Dendritic cell treated with granulocyte-macrophage colony-stimulating factor and Interleukin-4, amounts not matched to agents 40 ng/mL and 50 ng/mL, for 4 days (primary cell): ENCODE data around the gene EEF1AKMT2.
"Not testable (repeated sequence)": the region's sequence is repeated elsewhere in the genome, so short reads cannot be mapped to it uniquely, and the experiment has no call there.

ENCODE experiments used
- H3K27ac Mint-ChIP-seq: one replicate; pipeline ENCODE4 v1.8.0; 2022; ENCODE audit warnings: mild to moderate bottlenecking, mixed read lengths
- H3K27me3 Mint-ChIP-seq: one replicate; pipeline ENCODE4 v1.8.0; 2022; ENCODE audit warnings: mild to moderate bottlenecking, mixed read lengths
- H3K36me3 Mint-ChIP-seq: one replicate; pipeline ENCODE4 v1.8.0; 2022; ENCODE audit warnings: low read depth, mixed read lengths
- H3K4me1 Mint-ChIP-seq: one replicate; pipeline ENCODE4 v1.8.0; 2022; ENCODE audit warnings: low read depth, mixed read lengths
- H3K4me3 Mint-ChIP-seq: one replicate; pipeline ENCODE4 v1.8.0; 2022; ENCODE audit warnings: mild to moderate bottlenecking, moderate library complexity, mixed read lengths
- H3K9me3 Mint-ChIP-seq: one replicate; pipeline ENCODE4 v1.8.0; 2022; ENCODE audit warnings: mixed read lengths
- intact Hi-C: fragments of 100-400 bp; cut with micrococcal nuclease; formaldehyde crosslinking; loops from one replicate; pipeline ENCODE4 v1.15.0; 2022

The EEF1AKMT2 gene

DNA sequence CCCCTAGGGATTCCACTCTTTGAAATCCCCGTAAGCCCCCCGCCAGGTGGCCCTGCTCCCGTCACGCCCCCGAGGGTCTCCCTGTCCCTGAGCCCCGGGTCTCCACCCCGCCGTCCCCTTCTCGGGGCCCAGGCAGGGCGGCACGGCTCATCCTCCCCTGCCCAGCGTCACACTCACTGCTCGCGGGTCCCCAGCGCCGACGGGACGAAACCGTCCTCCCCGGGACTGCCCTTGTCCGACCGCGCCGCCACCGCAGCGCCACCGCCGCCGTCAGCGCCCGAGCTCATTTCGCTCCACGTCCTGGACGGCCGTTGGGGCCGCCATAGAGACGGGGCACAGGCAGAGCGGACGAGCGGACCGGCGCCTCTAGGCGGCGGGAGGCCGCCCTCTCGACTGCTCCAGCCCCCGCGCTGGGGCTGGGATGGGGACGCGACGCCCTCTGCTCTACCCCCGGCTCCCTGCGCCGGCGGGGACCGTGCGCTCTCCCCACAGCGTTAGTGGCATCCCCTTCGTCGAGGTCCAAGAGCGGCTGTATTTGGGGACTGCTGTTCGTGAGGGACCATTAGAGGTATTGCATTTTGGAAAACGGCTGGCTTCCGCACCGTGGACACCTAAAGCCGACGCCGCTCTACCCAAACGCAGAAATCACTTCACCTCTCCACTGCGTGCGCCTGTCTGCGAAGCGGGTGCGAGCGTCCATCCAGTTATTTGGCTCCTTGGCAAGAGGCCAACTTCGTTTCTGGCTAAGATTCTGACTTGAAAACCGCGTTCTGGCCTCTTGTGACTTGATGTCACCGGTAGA is at the start of gene EEF1AKMT2:
Gene EEF1AKMT2, minus strand, starts transcription at position 341 of the 802 bp plus-strand sequence. Its CDS starts 54 bp downstream, at position 287.
- Mint-ChIP-seq H3K27ac (peak within 1 kb of the TSS; percentile 98), H3K9me3 (no peaks in the 10 kb centered on the region)

DNA sequence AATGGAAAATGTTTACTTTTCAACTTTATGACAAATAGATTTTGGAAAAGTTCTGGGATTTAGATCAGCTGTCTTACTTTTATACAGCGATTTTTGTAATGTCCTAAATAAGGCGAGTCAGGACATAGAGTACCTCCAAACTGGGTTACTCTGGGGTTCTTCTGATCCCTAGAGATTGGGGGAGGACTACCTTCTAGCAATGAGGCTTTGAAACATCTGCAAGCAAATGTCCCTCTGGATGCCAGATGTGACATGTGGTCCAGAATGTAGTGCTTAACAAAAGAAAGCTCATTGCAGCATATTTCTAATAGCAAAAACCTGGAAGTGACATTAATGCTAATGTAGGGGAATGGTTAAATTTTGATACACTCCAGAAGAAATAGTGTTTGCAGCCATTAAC is 46.0 kb upstream of the EEF1AKMT2 start:
- H3K27ac Mint-ChIP-seq = no peak overlapping the region
- no peak overlapping the region for H3K4me3 Mint-ChIP-seq
- no peaks in the 10 kb centered on the region for H3K27me3 Mint-ChIP-seq
- peaks cover 57% of the 10 kb centered on the region for H3K36me3 Mint-ChIP-seq
- no peaks in the 10 kb centered on the region for H3K4me1 Mint-ChIP-seq
- intact Hi-C loops = no loop called here
- no peaks in the 10 kb centered on the region for H3K9me3 Mint-ChIP-seq

More for the DNA sequence above, at the start of gene EEF1AKMT2:
- H3K36me3 Mint-ChIP-seq = peaks cover 32% of the 10 kb centered on the region
- peaks cover 3% of the 10 kb centered on the region for H3K27me3 Mint-ChIP-seq
- intact Hi-C loops = loop anchor here (1.0 to 5.0 kb wide), 2 partner anchors 10 to 126 kb away; partner anchors contain the start of gene ABRAXAS2
- H3K4me3 Mint-ChIP-seq = peak within 1 kb of the TSS; percentile 92
- H3K4me1 Mint-ChIP-seq = peaks cover 17% of the 10 kb centered on the region

DNA sequence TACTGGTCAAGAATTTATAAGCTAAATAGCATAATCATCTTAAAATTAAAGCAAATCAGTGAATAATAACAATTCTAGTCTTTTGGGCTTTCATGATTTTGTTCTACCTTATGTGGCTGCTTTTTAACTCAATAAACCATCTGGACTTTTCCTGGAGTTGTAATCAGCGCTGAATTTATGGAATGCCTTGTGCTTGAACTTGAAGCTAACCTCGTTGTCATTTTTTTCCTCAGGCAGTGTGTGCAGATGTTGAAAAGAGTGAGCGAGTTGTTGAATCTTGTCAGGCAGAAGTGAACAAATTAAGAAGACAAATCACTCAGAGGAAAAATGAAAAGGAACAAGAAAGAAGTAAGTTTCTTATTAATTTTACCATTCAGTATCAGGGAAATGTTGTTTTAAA is 39.4 kb upstream of the EEF1AKMT2 start:
- H3K9me3 Mint-ChIP-seq = no peaks in the 10 kb centered on the region
- H3K4me3 Mint-ChIP-seq = no peak overlapping the region
- peaks cover 91% of the 10 kb centered on the region for H3K36me3 Mint-ChIP-seq
- intact Hi-C loops = no loop called here
- no peaks in the 10 kb centered on the region for H3K27me3 Mint-ChIP-seq
- no peak overlapping the region for H3K27ac Mint-ChIP-seq
- no peaks in the 10 kb centered on the region for H3K4me1 Mint-ChIP-seq

DNA sequence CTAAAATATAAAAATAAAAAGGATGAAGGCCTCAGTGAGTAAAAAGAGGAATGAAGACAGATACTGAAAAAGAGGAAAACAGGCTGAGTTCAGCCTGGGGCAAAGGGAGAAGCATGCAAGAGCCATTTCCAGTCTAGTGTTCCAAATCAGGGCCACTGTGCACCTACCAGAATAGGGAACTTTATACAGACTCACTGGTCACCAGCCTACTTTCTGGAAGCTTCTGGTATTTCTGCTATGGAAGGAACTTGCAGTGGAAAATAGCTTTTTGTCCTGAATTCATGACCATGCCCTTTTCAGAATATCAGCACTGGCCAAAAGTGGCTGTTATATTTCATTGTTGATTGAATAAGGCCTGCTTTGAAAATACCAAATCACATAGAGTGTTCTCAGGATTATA is 38.8 kb upstream of the EEF1AKMT2 start:
- intact Hi-C loops = no loop called here
- no peak overlapping the region for H3K4me3 Mint-ChIP-seq
- peaks cover 88% of the 10 kb centered on the region for H3K36me3 Mint-ChIP-seq
- H3K27ac Mint-ChIP-seq = no peak overlapping the region
- H3K4me1 Mint-ChIP-seq = no peaks in the 10 kb centered on the region
- no peaks in the 10 kb centered on the region for H3K27me3 Mint-ChIP-seq
- no peaks in the 10 kb centered on the region for H3K9me3 Mint-ChIP-seq

DNA sequence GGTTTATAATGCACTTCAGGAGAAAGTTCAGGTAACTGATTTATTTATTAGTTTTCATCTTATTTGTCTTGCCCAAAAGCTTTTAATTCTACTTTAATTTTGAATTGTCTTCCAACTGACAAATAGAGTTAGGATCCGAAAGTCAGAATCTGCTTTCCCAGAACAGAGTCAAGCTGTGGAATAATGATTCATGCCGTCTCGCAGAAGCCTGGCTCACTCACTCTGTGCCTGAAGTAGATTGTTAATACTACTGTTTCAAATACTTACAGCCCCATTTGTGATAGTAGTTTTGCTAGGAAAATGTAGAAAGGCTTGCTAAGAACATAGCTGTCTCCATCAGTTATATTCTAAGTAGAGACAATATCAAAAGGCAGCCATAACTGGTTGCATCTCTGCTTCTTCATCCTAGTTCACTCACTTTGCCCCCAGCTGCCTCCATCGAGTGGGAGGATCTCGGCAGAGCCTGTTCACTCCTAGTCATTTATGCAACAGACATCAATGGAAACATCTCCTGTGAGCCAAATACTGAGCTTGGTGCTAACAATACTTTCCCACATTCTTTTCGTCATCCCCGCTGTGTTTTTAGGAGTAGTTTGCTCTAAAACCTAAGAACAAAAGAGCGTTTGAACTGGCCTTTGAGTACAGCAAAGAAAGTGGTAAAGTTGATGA is 37.9 kb upstream of the EEF1AKMT2 start:
- intact Hi-C loops = no loop called here
- Mint-ChIP-seq H3K9me3 (no peaks in the 10 kb centered on the region), H3K4me1 (no peaks in the 10 kb centered on the region), H3K4me3 (no peak overlapping the region), H3K27me3 (no peaks in the 10 kb centered on the region), H3K36me3 (peaks cover 84% of the 10 kb centered on the region), H3K27ac (no peak overlapping the region)

DNA sequence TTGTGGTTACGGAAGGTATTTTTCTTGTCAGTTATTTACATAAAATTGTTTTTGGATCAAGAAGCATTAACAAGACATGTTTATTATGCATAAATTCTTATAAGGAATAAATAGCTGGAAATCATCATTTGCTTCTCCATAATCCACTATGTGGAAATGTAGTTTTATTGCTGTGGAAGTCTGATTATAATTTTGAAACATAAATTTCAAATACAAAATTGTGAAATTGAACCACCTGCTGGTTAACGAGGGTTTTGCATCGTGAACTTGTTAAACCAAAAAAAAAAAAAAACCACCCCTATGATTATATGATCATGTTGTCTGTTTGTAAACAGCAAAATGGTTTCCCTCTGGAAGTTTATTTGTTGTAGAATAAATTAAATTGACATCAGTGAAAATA is 35.8 kb upstream of the EEF1AKMT2 start:
- intact Hi-C loops = loop anchor here (2.0 kb wide), 1 partner anchor 297 kb away; no protein-coding TSS in a partner anchor
- Mint-ChIP-seq H3K27me3 (no peaks in the 10 kb centered on the region), H3K4me3 (no peak overlapping the region), H3K9me3 (no peaks in the 10 kb centered on the region), H3K36me3 (peaks cover 82% of the 10 kb centered on the region), H3K27ac (no peak overlapping the region), H3K4me1 (no peaks in the 10 kb centered on the region)

DNA sequence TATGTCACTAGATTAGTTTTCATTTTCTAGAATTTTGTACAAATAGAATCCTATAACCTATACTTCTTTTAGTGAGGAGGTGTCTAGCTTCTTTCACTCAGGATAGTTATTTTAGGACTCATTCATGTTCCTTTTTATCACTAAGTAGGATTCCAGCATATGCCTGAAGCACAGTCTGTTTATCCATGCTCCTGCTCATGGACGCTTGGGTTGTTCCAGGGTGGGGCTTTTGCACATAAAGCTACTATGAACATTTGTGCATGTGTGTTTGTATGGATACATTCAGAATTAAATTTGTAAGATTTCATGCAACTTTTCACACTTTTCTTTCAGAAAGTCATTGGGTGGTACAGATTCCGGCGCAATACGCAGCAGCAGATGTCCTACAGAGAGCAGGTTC is 34.6 kb upstream of the EEF1AKMT2 start:
- H3K36me3 Mint-ChIP-seq = peaks cover 82% of the 10 kb centered on the region
- no peaks in the 10 kb centered on the region for H3K9me3 Mint-ChIP-seq
- H3K27me3 Mint-ChIP-seq = no peaks in the 10 kb centered on the region
- H3K4me1 Mint-ChIP-seq = no peaks in the 10 kb centered on the region
- H3K27ac Mint-ChIP-seq = no peak overlapping the region
- intact Hi-C loops = loop anchor here (2.0 kb wide), 1 partner anchor 295 kb away; no protein-coding TSS in a partner anchor
- H3K4me3 Mint-ChIP-seq = no peak overlapping the region

DNA sequence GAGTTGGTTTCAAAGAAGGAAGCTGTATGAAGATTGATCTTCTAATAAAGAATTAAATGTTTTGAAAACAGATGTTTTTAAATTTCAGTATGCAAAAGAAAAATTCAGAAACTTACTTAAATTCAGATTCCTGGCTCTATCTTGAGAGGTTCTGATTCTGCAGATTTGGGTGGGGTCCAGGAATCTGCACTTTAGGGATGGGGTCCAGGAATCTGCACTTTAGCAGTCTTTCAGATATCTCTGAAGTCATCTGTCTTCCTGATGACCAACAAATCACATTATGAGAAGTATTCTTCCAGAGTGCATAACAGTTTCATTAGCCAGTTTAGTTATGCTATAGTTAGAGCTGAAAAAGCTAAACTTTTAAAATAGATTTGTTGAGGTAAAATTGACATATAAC is 34.0 kb upstream of the EEF1AKMT2 start:
- no peaks in the 10 kb centered on the region for H3K4me1 Mint-ChIP-seq

DNA sequence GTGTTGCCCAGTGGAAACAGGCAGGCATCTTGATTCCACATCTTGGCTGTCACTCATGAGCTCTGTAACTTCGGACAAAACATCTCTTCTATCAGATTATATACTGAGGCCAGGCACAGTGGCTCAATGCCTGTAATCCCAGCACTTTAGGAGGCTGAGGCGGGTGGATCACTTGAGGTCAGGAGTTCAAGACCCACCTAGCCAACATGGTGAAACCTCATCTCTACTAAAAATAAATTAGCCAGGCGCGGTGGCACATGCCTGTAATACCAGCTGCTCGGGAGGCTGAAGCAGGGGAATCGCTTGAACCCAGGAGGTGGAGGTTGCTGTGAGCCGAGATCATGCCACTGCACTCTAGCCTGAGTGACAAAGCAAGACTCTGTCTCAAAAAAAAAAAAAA is 33.2 kb upstream of the EEF1AKMT2 start:
- H3K4me1 Mint-ChIP-seq, H3K9me3 Mint-ChIP-seq, H3K27ac Mint-ChIP-seq, intact Hi-C loops, H3K27me3 Mint-ChIP-seq, H3K4me3 Mint-ChIP-seq: not testable (repeated sequence)
- H3K36me3 Mint-ChIP-seq = peaks cover 79% of the 10 kb centered on the region

More for the DNA sequence above, 34.0 kb upstream of the EEF1AKMT2 start:
- intact Hi-C loops = loop anchor here (2.0 kb wide), 1 partner anchor 295 kb away; no protein-coding TSS in a partner anchor
- no peaks in the 10 kb centered on the region for H3K9me3 Mint-ChIP-seq
- no peak overlapping the region for H3K27ac Mint-ChIP-seq
- no peaks in the 10 kb centered on the region for H3K27me3 Mint-ChIP-seq
- peaks cover 82% of the 10 kb centered on the region for H3K36me3 Mint-ChIP-seq
- no peak overlapping the region for H3K4me3 Mint-ChIP-seq

DNA sequence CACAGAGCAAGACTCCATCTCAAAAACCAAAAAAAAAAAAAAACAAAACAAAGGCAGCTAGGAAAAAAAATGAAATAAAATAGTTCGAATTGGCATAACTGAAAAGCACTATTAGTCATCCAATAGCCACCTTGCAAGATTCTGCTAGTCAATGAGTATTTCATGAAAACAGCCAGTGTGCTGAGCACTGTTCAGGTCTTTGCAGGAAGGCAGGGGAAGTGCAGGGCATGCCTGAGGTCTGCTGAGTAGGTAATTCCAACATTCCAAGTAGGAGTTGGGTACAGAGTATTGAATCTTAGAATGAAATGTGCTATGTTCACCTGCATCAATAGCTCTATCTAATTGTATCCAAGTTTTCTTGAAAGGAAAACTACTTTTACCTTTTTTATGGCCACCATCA is 32.8 kb upstream of the EEF1AKMT2 start:
- no peaks in the 10 kb centered on the region for H3K9me3 Mint-ChIP-seq
- peaks cover 79% of the 10 kb centered on the region for H3K36me3 Mint-ChIP-seq
- H3K27ac Mint-ChIP-seq = no peak overlapping the region
- intact Hi-C loops = no loop called here
- no peaks in the 10 kb centered on the region for H3K27me3 Mint-ChIP-seq
- no peaks in the 10 kb centered on the region for H3K4me1 Mint-ChIP-seq
- H3K4me3 Mint-ChIP-seq = no peak overlapping the region

DNA sequence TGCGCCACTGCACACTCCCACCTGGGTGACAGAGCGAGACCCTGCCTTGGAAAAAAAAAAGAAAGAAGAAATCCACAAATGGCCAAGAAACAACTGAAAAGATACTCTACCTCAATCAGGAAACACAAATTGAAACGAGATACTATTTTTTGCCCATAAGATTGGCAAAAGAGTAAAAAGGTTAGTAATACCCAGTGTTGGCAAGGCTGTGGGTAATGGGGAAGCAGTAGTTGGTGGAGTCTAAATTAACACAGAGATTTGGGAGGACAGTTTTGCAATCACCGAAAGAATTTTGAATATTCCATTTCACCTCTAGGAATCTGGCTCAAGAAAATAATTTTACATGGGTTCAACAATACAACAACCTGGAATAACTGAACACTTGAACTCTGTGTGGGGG is 29.8 kb upstream of the EEF1AKMT2 start:
- H3K36me3 Mint-ChIP-seq = peaks cover 85% of the 10 kb centered on the region
- no peaks in the 10 kb centered on the region for H3K9me3 Mint-ChIP-seq
- no peaks in the 10 kb centered on the region for H3K27me3 Mint-ChIP-seq
- no peak overlapping the region for H3K4me3 Mint-ChIP-seq
- intact Hi-C loops = no loop called here
- no peaks in the 10 kb centered on the region for H3K4me1 Mint-ChIP-seq
- no peak overlapping the region for H3K27ac Mint-ChIP-seq

DNA sequence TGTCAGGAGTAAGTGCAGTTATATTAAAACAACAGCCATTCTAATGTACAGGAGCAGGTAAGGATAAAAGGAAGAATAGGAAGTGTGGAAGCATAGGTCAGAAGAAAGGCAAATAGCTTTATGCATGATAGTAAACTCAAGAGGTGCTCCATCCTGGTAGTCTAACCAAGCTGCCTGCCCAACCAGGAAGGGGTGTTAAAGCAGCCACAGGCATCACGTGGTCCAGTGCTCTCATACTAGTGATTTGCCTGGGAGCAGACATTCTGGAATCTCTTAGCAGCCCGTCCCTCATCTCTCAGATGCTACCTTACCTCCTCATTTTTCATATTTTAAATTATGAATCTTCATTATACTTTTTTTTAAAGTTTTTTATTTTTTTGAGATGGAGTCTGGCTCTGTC is 28.4 kb upstream of the EEF1AKMT2 start:
- intact Hi-C loops = no loop called here
- no peaks in the 10 kb centered on the region for H3K4me1 Mint-ChIP-seq
- H3K4me3 Mint-ChIP-seq = no peak overlapping the region
- no peaks in the 10 kb centered on the region for H3K9me3 Mint-ChIP-seq
- no peak overlapping the region for H3K27ac Mint-ChIP-seq
- no peaks in the 10 kb centered on the region for H3K27me3 Mint-ChIP-seq
- H3K36me3 Mint-ChIP-seq = peaks cover 90% of the 10 kb centered on the region

DNA sequence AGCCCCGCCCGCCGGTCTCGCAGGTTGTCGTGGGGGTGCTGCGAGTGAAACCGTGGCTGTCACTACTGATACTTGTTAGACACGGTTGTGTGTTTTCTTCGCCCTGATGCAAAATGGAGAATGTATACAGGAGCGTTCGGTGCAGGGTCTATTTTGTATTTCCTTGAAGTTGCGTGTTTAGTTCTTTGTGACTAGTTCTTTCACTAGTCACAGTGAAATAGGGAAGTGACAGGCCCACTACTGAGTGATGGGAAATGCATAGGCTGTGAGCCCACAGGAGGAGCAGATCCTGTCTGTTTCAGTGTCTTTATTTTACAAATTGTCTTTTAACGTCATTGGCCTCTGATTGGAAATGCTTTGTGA is 10.6 kb upstream of the EEF1AKMT2 start:
- intact Hi-C loops = no loop called here
- H3K4me3 Mint-ChIP-seq = peak overlapping the region; percentile 82
- H3K36me3 Mint-ChIP-seq = peaks cover 5% of the 10 kb centered on the region
- peaks cover 4% of the 10 kb centered on the region for H3K4me1 Mint-ChIP-seq
- H3K27me3 Mint-ChIP-seq = peaks cover 2% of the 10 kb centered on the region
- H3K27ac Mint-ChIP-seq = peak overlapping the region; percentile 93
- no peaks in the 10 kb centered on the region for H3K9me3 Mint-ChIP-seq

DNA sequence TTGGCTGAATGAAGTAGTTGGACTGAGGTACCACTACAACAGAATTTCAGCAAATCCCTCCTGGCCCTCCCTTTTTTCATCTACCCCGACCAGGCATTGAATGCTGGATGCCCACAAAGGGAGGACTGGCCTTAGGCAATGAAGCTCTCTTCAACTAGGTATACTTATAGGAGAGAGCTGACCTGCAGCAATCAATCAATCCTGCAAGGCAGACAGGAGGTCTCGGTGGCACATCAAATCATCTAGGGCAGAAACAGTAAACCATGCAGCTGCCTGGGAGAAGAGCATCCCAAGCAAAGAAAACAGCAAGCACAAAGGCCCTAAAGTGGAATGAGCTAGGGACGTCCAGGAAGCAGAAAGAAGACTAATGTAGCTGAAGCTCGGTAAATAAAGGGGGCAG is 7.5 kb upstream of the EEF1AKMT2 start:
- Mint-ChIP-seq H3K4me1 (peaks cover 4% of the 10 kb centered on the region), H3K27ac (no peak overlapping the region), H3K36me3 (no peaks in the 10 kb centered on the region), H3K4me3 (no peak overlapping the region), H3K9me3 (no peaks in the 10 kb centered on the region), H3K27me3 (peaks cover 4% of the 10 kb centered on the region)
- intact Hi-C loops = no loop called here
